ENCODE data around the gene PACSIN1.

The PACSIN1 gene

GRCh38 chr6:34581561-34581920, 115.7 kb downstream of the PACSIN1 start:
- no peak for DNase-seq (ENCODE audit: low read depth in 3 of 3)

GRCh38 chr6:34583461-34583860, 117.6 kb downstream of the PACSIN1 start:
- no peak for DNase-seq (ENCODE audit: low read depth in 3 of 3)

- DNase-seq (ENCODE audit: low read depth in 3 of 3) = no peak
Observed at GRCh38 chr6:34583861-34584604, 118.2 kb downstream of the PACSIN1 start.

- DNase-seq (ENCODE audit: low read depth in 3 of 3) = no peak
Observed at GRCh38 chr6:34584694-34585093, 118.8 kb downstream of the PACSIN1 start.

Data from stimulated activated CD4-positive, alpha-beta T cell treated with anti-CD3 and anti-CD28 coated beads, TNF-alpha, amount 100 ng/mL, for 4 hours (primary cell).